Mesendoderm (in vitro differentiated cells): ENCODE measurements around the gene TAOK1.

ENCODE experiments used
- DNase-seq: peaks from one replicate; pipeline ENCODE4 v3.0.0; 2013
- H2AK5ac ChIP-seq: 2 replicates; pipeline ENCODE4 v1.6.1; 2013; ENCODE audit warnings: low read length, inconsistent platforms
- H2BK120ac ChIP-seq: 2 replicates; pipeline ENCODE4 v1.6.1; 2013; ENCODE audit warnings: low read depth, mild to moderate bottlenecking, low read length, moderate library complexity, mixed read lengths
- H2BK15ac ChIP-seq: replicated peaks from 2 replicates; pipeline ENCODE4 v1.6.1; 2013; ENCODE audit warnings: low read depth, mild to moderate bottlenecking, moderate library complexity
- H2BK5ac ChIP-seq: 2 replicates; pipeline ENCODE4 v1.6.1; 2013; ENCODE audit warnings: low read length, inconsistent platforms
- H3K18ac ChIP-seq: 2 replicates; pipeline ENCODE4 v1.6.1; 2013; ENCODE audit warnings: mild to moderate bottlenecking, low read length, mixed read lengths
- H3K23ac ChIP-seq: one replicate; pipeline ENCODE4 v1.6.1; 2013; ENCODE audit warnings: low read length
- H3K27ac ChIP-seq: 2 replicates; pipeline ENCODE4 v1.5.1; 2013; ENCODE audit warnings: low read depth, mild to moderate bottlenecking, inconsistent platforms, low read length, moderate library complexity
- H3K27me3 ChIP-seq: 2 replicates; pipeline ENCODE4 v1.6.1; 2013; ENCODE audit warnings: low read length, control low read depth, mild to moderate bottlenecking, inconsistent platforms; ENCODE audit not compliant: insufficient read depth, poor library complexity
- H3K36me3 ChIP-seq: 2 replicates; pipeline ENCODE4 v1.6.1; 2013; ENCODE audit warnings: low read length, inconsistent platforms; ENCODE audit not compliant: control insufficient read depth, insufficient read depth
- H3K4ac ChIP-seq: one replicate; pipeline ENCODE4 v1.6.1; 2013; ENCODE audit warnings: low read depth, mild to moderate bottlenecking, low read length, moderate library complexity
- H3K4me1 ChIP-seq: 2 replicates; pipeline ENCODE4 v1.6.1; 2013; ENCODE audit warnings: low read depth, low read length, inconsistent platforms; ENCODE audit not compliant: control insufficient read depth
- H3K4me2 ChIP-seq: 2 replicates; pipeline ENCODE4 v1.6.1; 2013; ENCODE audit warnings: low read length
- H3K4me3 ChIP-seq: 2 replicates; pipeline ENCODE4 v1.5.1; 2013; ENCODE audit warnings: mild to moderate bottlenecking, low read length
- H3K56ac ChIP-seq: one replicate; pipeline ENCODE4 v1.6.1; 2013; ENCODE audit warnings: low read length
- H3K79me1 ChIP-seq: 2 replicates; pipeline ENCODE4 v1.6.1; 2013; ENCODE audit warnings: low read length, inconsistent platforms
- H3K79me2 ChIP-seq: 2 replicates; pipeline ENCODE4 v1.6.1; 2013; ENCODE audit warnings: mild to moderate bottlenecking, low read length; ENCODE audit not compliant: control insufficient read depth, insufficient read depth
- H3K9ac ChIP-seq: 2 replicates; pipeline ENCODE4 v1.6.1; 2013; ENCODE audit warnings: low read length, inconsistent platforms
- H4K5ac ChIP-seq: one replicate; pipeline ENCODE4 v1.6.1; 2013; ENCODE audit warnings: low read length
- H4K8ac ChIP-seq: one replicate; pipeline ENCODE4 v1.6.1; 2013; ENCODE audit warnings: low read depth, mild to moderate bottlenecking, control low read depth, low read length, moderate library complexity
- WGBS: extraction: QIAGEN DNeasy Blood & Tissue Kit; methylation state at CpG from one replicate; pipeline ENCODE4 v1.1.7; 2013; ENCODE audit warnings: low lambda C conversion rate, missing lambda C conversion rate; ENCODE audit not compliant: insufficient coverage; ENCODE audit errors: extremely low coverage; 5-methylcytosine and 5-hydroxymethylcytosine counted together

Gene TAOK1

GRCh38 chr17:29591737-29592608 is 201.8 kb downstream of the TAOK1 start:
- Histone ChIP-seq H3K23ac (no peak overlapping the region), H3K18ac (no peak overlapping the region), H3K27me3 (no peaks in the 10 kb centered on the region), H3K79me2 (peaks cover 13% of the 10 kb centered on the region), H4K5ac (no peak overlapping the region), H2BK120ac (no peak overlapping the region), H3K4me2 (peak overlapping the region; percentile 91), H3K4me3 (peak overlapping the region; percentile 80), H3K9ac (peak overlapping the region; percentile 70), H3K4me1 (peaks cover 1% of the 10 kb centered on the region), H3K27ac (no peak overlapping the region), H4K8ac (no peak overlapping the region), H2AK5ac (no peak overlapping the region), H3K4ac (no peak overlapping the region), H2BK15ac (no peak overlapping the region), H2BK5ac (no peak overlapping the region), H3K79me1 (peaks cover 5% of the 10 kb centered on the region), H3K36me3 (no peaks in the 10 kb centered on the region), H3K56ac (peak overlapping the region; percentile 92)
- WGBS, result no CpG with 5 or more reads among the region's 25 CpGs
- DNase-seq, result peak; percentile 95

DNA sequence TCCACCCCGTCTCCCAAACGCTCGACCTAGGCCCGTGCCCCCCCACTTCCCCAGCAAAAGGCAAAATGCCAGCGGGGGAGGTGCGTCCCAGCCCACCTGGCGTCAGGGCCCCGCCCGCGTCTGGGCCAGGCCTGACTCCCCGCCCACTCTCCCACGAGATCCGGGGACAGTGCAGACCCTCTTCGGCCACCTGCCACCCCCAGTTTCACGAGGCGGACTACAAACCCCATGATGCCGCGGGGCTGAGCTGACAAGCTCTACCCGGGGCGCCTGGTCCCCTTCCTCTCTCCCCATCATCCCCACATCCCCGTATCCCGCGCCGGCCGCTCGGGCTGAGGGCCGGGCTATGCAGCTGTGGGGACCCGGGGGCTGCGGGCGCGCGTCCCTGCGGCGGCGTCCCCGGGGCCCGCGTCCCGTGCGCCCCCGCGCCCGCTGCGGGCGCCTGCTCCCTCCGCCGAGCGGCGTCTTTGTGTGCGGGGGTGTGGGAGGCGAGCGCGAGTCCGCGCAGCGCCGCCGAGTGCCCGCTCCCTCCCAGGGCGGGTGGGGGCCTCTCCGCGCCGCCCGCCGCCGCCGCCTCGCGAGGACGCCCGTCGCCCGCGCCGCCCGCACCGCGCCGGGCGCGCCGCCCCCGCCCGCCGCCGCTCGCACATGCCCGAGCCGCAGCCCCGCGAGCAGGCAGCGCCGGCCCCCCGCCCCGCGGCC is 202.8 kb downstream of the TAOK1 start, which contains the start of gene ANKRD13B:
Gene ANKRD13B (plus strand): TSS at position 283 of the 702 bp plus-strand sequence. CDS start 490 bp downstream, outside the sequence.
- Histone ChIP-seq H3K56ac (peak within 1 kb of the TSS; percentile 72), H3K27me3 (no peaks in the 10 kb centered on the region), H4K5ac (no peak within 1 kb of the TSS), H4K8ac (no peak within 1 kb of the TSS), H3K27ac (no peak within 1 kb of the TSS), H2BK120ac (no peak within 1 kb of the TSS), H3K4ac (no peak within 1 kb of the TSS), H3K9ac (peak within 1 kb of the TSS; percentile 48), H3K23ac (no peak within 1 kb of the TSS), H3K4me1 (peaks cover 7% of the 10 kb centered on the region), H3K4me2 (peak within 1 kb of the TSS; percentile 60), H2AK5ac (no peak within 1 kb of the TSS), H3K79me2 (peaks cover 4% of the 10 kb centered on the region), H3K79me1 (no peaks in the 10 kb centered on the region), H2BK5ac (no peak within 1 kb of the TSS), H3K18ac (no peak within 1 kb of the TSS), H2BK15ac (no peak within 1 kb of the TSS), H3K4me3 (peak within 1 kb of the TSS; percentile 46), H3K36me3 (no peaks in the 10 kb centered on the region)
- no CpG with 5 or more reads among the region's 96 CpGs for WGBS
- DNase-seq, result no peak

DNA sequence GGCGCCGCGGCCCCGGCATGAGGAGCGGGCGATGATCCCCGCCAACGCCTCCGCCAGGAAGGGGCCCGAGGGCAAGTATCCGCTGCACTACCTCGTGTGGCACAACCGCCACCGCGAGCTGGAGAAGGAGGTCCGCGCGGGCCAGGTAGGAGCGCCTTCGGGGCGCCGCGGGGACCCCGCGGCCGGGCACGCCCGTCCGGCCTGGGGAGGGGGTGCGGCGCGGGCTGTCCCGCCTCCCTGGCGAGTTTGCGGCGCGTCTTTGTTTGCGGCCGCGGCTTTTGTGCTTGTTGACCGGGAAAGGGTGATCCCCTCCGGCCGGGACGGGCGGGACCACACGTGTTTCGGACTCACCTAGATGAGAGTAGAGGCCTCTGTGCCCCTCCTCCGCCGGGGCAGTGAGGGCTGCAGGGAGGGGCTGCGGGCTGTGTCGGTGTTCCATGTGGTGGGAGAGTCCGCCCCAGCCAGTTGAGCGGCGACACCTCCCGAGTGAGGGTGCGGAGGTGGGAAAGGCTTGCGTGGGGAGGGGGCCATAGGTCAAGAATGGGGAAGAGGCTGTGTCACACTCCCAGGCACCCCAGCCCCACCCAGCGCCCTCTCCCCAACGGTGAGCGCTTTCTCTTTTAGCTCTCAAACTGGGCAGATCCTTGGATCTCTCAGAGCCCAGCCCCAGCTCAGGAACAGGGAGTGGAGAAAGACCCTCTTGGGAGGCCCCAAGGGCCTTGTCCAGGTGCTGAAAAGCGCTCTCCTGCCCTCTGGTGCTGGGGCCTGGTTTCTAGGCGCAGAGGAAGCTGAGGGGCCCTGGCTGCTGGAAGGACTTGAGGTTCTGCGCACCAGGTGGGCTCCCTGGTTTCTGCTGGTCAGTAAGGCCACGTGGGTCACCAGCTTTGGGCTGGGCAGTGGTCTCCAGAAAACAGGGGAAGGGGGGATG is 203.7 kb downstream of the TAOK1 start:
- no peak overlapping the region for H2AK5ac ChIP-seq
- WGBS, result no CpG with 5 or more reads among the region's 64 CpGs
- no peak overlapping the region for H3K18ac ChIP-seq
- no peaks in the 10 kb centered on the region for H3K27me3 ChIP-seq
- peak; percentile 87 for DNase-seq
- H3K36me3 ChIP-seq, result no peaks in the 10 kb centered on the region
- H4K5ac ChIP-seq, result no peak overlapping the region
- no peak overlapping the region for H2BK5ac ChIP-seq
- peak overlapping the region; percentile 30 for H3K4me3 ChIP-seq
- H2BK15ac ChIP-seq, result no peak overlapping the region
- no peak overlapping the region for H4K8ac ChIP-seq
- H3K27ac ChIP-seq, result no peak overlapping the region
- no peak overlapping the region for H3K23ac ChIP-seq
- H3K9ac ChIP-seq, result peak overlapping the region; percentile 43
- peaks cover 7% of the 10 kb centered on the region for H3K4me1 ChIP-seq
- peak overlapping the region; percentile 51 for H3K4me2 ChIP-seq
- no peaks in the 10 kb centered on the region for H3K79me2 ChIP-seq
- no peak overlapping the region for H2BK120ac ChIP-seq
- no peaks in the 10 kb centered on the region for H3K79me1 ChIP-seq
- H3K4ac ChIP-seq, result no peak overlapping the region
- peak overlapping the region; percentile 72 for H3K56ac ChIP-seq

DNA sequence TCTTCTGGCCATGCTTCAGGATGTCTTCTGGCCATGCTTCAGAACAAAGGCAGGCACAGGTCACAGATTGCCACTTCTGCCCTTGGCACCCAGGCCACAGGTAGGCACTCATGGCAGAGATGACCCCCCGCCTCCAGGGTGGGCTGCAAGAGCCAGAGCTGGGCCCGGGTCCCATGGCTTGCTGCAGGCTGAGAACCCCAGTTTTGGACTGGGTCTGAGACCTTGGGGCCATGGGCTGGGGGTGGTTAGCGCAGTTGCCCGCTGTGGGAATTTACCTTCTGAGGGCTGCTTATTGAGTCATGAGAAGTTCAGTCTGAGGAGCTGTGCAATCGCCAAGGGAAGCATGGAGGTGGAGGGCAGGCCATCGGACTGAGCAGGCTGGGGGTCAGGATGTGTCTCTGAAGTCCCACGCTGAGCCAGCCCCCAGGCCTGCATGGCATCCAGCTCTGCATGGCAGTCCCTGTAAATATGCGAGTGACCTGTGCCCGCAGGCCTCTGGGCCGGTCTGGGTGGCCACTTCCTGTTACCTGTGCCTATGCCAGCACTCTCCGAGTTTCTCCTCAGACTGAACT is 204.4 kb downstream of the TAOK1 start:
- Histone ChIP-seq H4K8ac (no peak overlapping the region), H3K79me2 (no peaks in the 10 kb centered on the region), H3K79me1 (no peaks in the 10 kb centered on the region), H2BK5ac (no peak overlapping the region), H2BK15ac (no peak overlapping the region), H4K5ac (no peak overlapping the region), H3K27ac (no peak overlapping the region), H2BK120ac (no peak overlapping the region), H3K56ac (no peak overlapping the region), H3K9ac (no peak overlapping the region), H3K27me3 (no peaks in the 10 kb centered on the region), H3K4ac (no peak overlapping the region), H3K36me3 (no peaks in the 10 kb centered on the region), H3K18ac (no peak overlapping the region), H2AK5ac (no peak overlapping the region), H3K23ac (peak overlapping the region; percentile 30), H3K4me1 (peaks cover 7% of the 10 kb centered on the region), H3K4me3 (no peak overlapping the region), H3K4me2 (no peak overlapping the region)
- WGBS, result no CpG with 5 or more reads among the region's 11 CpGs
- no peak for DNase-seq
